ENCODE measurements around the gene ASB18. TPM values are rescaled to one million over a fixed set of nuclear protein-coding genes. Genes with fewer than 3 reads are reported as not detected.

ASB18 gene
- total and polyA plus RNA-seq, 2 of the 13 experiments (the other 11 are each of a cell fraction or from before 2014, with no cell fraction given): not detected

DNA sequence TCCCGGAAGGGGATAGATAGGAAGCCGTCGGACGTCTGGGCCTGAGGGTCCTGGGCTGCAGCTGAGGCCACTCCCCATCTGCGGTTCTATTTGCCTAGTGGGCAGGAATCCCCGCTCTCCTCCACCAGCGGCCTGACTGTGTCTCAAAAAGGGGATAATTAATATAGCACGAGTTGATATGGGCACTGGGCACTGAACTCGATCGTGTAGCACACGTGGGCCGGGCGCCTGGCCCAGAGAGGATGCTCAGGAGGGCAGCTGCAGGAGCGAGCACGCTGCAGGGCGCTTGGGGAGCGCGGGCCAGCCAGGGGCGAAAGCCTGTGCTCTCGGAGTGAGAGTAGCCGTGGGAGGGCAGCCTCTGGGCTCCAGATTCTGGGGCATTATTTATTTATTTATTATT, 87.3 kb downstream of the ASB18 start:
- 0 out of 2 replicates have a peak, but pooled peaks cover 9% of the 10 kb centered on the region for H3K4me1 ChIP-seq (ENCODE audit: insufficient read depth, low read length)
- CTCF ChIA-PET (ENCODE audit: low intra/inter-chr PET ratio, low total read pairs): interaction anchor here (0.8 to 2.1 kb wide), 3 partner anchors 240 to 411 kb away, joined by 3 to 15 read pairs (median 8); no protein-coding TSS in a partner anchor
- no peak overlapping the region for H3K4me3 ChIP-seq (replicated peaks in 1 of 3; ENCODE audit: insufficient read depth in 1 of 3, low read depth in 2 of 3, low read length in 3 of 3)
- no peak overlapping the region for H2AFZ ChIP-seq (ENCODE audit: low read length)
- no peak overlapping the region for H3K27ac ChIP-seq (ENCODE audit: extremely low read length, insufficient read depth, low read length)
- 67% methylated on average over 21 of the region's 21 CpGs for WGBS (ENCODE audit: low lambda C conversion rate)
- intact Hi-C loops (cut with micrococcal nuclease; ENCODE audit: unreplicated experiment): no loop called here
- H3K79me2 ChIP-seq (ENCODE audit: insufficient read depth, low read length): no peaks in the 10 kb centered on the region
- H3K36me3 ChIP-seq (replicated peaks in 1 of 2; ENCODE audit: control insufficient read depth in 1 of 2, insufficient read depth in 2 of 2, low read length in 2 of 2): no peaks in the 10 kb centered on the region
- peaks cover 3% of the 10 kb centered on the region; the same call in 1 of the 2 replicates for H4K20me1 ChIP-seq (ENCODE audit: insufficient read depth, low read length)
- ATAC-seq (no peak), DNase-seq (ENCODE audit: low spot score) (no peak), FAIRE-seq (no peak)
- BruUV-seq (replicated peaks): no TSS peak
- in situ Hi-C loops (cut with HindIII; ENCODE audit: extremely low pct_ligation_motif_present, low pct_unique_long_range_greater_than_20kb): loop anchor here (5.0 kb wide), 1 partner anchor 400 kb away; no protein-coding TSS in a partner anchor
- H3K9me3 ChIP-seq (ENCODE audit: low read length): no peaks in the 10 kb centered on the region
- POLR2A ChIA-PET: no interaction called here
- TF ChIP-seq SRY (CRISPR knock-in tag; IDR thresholded peaks at IDR 0.05): 0 out of 2 replicates have a peak, but pooled peaks have one; percentile 27
- TF ChIP-seq ZNF792 (CRISPR knock-in tag; IDR thresholded peaks at IDR 0.05): no peak
- TF ChIP-seq RBM39 (IDR thresholded peaks at IDR 0.05; ENCODE audit: low read depth, low read length, poor library complexity, severe bottlenecking): peak; percentile 33
- peaks cover 16 to 74% of the 10 kb centered on the region in 2 experiments; a peak in 4 of 5 replicates for H3K27me3 ChIP-seq (ENCODE audit: control insufficient read depth in 1 of 2, insufficient read depth in 2 of 2, low read length in 2 of 2)
- H3K4me2 ChIP-seq (ENCODE audit: low read depth, low read length): no peak overlapping the region
- no peak overlapping the region for H3K9ac ChIP-seq (ENCODE audit: insufficient read depth, low read depth, low read length)

DNA sequence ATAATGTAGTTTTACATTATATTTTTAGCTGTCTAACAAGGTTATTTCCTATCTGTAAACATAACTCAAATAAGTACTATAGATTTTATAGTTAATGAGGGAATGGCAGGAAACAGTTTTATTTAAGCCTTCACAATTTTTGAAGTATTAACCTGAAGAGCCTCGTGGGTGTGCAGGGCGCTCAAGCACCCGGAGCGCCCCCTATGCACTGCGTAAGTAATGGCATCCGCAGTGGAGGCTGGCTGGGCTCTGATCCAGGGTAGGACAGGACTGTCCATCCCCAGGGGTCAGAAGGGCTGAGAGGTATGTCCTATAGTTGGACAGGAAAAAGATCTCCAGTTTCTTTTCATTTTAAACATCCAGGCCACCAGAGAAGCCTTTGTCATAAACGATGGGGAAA, 87.8 kb downstream of the ASB18 start:
- H3K27ac ChIP-seq (ENCODE audit: extremely low read length, insufficient read depth, low read length): no peak overlapping the region
- ChIA-PET POLR2A (no interaction called here), CTCF (ENCODE audit: low intra/inter-chr PET ratio, low total read pairs) (interaction anchor here (2.1 kb wide), 1 partner anchor 397 kb away, joined by 15 read pairs; no protein-coding TSS in a partner anchor)
- ATAC-seq: peak; percentile 71
- peaks cover 19 to 74% of the 10 kb centered on the region in 2 experiments for H3K27me3 ChIP-seq (ENCODE audit: control insufficient read depth in 1 of 2, insufficient read depth in 2 of 2, low read length in 2 of 2)
- H2AFZ ChIP-seq (ENCODE audit: low read length): no peak overlapping the region
- BruUV-seq (replicated peaks): no TSS peak
- peak; percentile 64 for DNase-seq (ENCODE audit: low spot score)
- TF ChIP-seq, protein P1, sequence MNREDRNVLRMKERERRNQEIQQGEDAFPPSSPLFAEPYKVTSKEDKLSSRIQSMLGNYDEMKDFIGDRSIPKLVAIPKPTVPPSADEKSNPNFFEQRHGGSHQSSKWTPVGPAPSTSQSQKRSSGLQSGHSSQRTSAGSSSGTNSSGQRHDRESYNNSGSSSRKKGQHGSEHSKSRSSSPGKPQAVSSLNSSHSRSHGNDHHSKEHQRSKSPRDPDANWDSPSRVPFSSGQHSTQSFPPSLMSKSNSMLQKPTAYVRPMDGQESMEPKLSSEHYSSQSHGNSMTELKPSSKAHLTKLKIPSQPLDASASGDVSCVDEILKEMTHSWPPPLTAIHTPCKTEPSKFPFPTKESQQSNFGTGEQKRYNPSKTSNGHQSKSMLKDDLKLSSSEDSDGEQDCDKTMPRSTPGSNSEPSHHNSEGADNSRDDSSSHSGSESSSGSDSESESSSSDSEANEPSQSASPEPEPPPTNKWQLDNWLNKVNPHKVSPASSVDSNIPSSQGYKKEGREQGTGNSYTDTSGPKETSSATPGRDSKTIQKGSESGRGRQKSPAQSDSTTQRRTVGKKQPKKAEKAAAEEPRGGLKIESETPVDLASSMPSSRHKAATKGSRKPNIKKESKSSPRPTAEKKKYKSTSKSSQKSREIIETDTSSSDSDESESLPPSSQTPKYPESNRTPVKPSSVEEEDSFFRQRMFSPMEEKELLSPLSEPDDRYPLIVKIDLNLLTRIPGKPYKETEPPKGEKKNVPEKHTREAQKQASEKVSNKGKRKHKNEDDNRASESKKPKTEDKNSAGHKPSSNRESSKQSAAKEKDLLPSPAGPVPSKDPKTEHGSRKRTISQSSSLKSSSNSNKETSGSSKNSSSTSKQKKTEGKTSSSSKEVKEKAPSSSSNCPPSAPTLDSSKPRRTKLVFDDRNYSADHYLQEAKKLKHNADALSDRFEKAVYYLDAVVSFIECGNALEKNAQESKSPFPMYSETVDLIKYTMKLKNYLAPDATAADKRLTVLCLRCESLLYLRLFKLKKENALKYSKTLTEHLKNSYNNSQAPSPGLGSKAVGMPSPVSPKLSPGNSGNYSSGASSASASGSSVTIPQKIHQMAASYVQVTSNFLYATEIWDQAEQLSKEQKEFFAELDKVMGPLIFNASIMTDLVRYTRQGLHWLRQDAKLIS (CRISPR knock-in tag; IDR thresholded peaks at IDR 0.05): no peak
- TF ChIP-seq RAD21 (CRISPR knock-in tag; IDR thresholded peaks at IDR 0.05) (0 out of 2 replicates have a peak, but pooled peaks have one; percentile 25), XRCC5 (optimal IDR thresholded peaks at IDR 0.05; ENCODE audit: low read length) (peak; percentile 96), GATAD2A (CRISPR knock-in tag; IDR thresholded peaks at IDR 0.05) (peak; percentile 29; the same call in 1 of the 2 replicates), STAG1 (CRISPR knock-in tag; IDR thresholded peaks at IDR 0.05) (peak; percentile 61), SRSF1 (optimal IDR thresholded peaks at IDR 0.05; ENCODE audit: low read depth, low read length) (no peak)
- TF ChIP-seq, protein P2, sequence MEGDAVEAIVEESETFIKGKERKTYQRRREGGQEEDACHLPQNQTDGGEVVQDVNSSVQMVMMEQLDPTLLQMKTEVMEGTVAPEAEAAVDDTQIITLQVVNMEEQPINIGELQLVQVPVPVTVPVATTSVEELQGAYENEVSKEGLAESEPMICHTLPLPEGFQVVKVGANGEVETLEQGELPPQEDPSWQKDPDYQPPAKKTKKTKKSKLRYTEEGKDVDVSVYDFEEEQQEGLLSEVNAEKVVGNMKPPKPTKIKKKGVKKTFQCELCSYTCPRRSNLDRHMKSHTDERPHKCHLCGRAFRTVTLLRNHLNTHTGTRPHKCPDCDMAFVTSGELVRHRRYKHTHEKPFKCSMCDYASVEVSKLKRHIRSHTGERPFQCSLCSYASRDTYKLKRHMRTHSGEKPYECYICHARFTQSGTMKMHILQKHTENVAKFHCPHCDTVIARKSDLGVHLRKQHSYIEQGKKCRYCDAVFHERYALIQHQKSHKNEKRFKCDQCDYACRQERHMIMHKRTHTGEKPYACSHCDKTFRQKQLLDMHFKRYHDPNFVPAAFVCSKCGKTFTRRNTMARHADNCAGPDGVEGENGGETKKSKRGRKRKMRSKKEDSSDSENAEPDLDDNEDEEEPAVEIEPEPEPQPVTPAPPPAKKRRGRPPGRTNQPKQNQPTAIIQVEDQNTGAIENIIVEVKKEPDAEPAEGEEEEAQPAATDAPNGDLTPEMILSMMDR (CRISPR knock-in tag; IDR thresholded peaks at IDR 0.05): peak; percentile 79
- H4K20me1 ChIP-seq (ENCODE audit: insufficient read depth, low read length): peaks cover 3% of the 10 kb centered on the region; the same call in 1 of the 2 replicates
- 0 out of 2 replicates have a peak, but pooled peaks cover 9% of the 10 kb centered on the region for H3K4me1 ChIP-seq (ENCODE audit: insufficient read depth, low read length)
- no peaks in the 10 kb centered on the region for H3K79me2 ChIP-seq (ENCODE audit: insufficient read depth, low read length)
- H3K9ac ChIP-seq (ENCODE audit: insufficient read depth, low read depth, low read length): no peak overlapping the region
- H3K9me3 ChIP-seq (ENCODE audit: low read length): no peaks in the 10 kb centered on the region
- intact Hi-C loops (cut with micrococcal nuclease; ENCODE audit: unreplicated experiment): no loop called here
- peak; percentile 52 for FAIRE-seq
- no peak overlapping the region for H3K4me2 ChIP-seq (ENCODE audit: low read depth, low read length)
- in situ Hi-C loops (cut with HindIII; ENCODE audit: extremely low pct_ligation_motif_present, low pct_unique_long_range_greater_than_20kb): loop anchor here (5.0 kb wide), 1 partner anchor 399 kb away; no protein-coding TSS in a partner anchor
- no peak overlapping the region for H3K4me3 ChIP-seq (replicated peaks in 1 of 3; ENCODE audit: insufficient read depth in 1 of 3, low read depth in 2 of 3, low read length in 3 of 3)
- 1% methylated on average over 7 of the region's 7 CpGs for WGBS (ENCODE audit: low lambda C conversion rate)
- H3K36me3 ChIP-seq (replicated peaks in 1 of 2; ENCODE audit: control insufficient read depth in 1 of 2, insufficient read depth in 2 of 2, low read length in 2 of 2): no peaks in the 10 kb centered on the region
